ENCODE measurements around the gene REPS1. TPM values are rescaled to one million over a fixed set of nuclear protein-coding genes. Genes with fewer than 3 reads are reported as not detected.

REPS1 gene
- total and polyA plus RNA-seq, 2 of the 13 experiments (the other 11 are each of a cell fraction or from before 2014, with no cell fraction given), result 36.4 to 38.3 TPM

- TF ChIP-seq DZIP1 (CRISPR knock-in tag; IDR thresholded peaks at IDR 0.05) (peak; percentile 74; the same call in 1 of the 2 replicates), NFKBIZ (CRISPR knock-in tag; IDR thresholded peaks at IDR 0.05) (peak; percentile 55; the same call in 1 of the 2 replicates), CCDC6 (CRISPR knock-in tag; IDR thresholded peaks at IDR 0.05) (peak; percentile 86; the same call in 1 of the 2 replicates), ZFX (CRISPR knock-in tag; IDR thresholded peaks at IDR 0.05; ENCODE audit: low read depth) (peak; percentile 91), SRSF9 (IDR thresholded peaks at IDR 0.05; ENCODE audit: borderline replicate concordance, insufficient read depth, low read depth, low read length, poor library complexity, severe bottlenecking) (no peak), ZGPAT (CRISPR knock-in tag; IDR thresholded peaks at IDR 0.05) (peak; percentile 98), ZNF558 (CRISPR knock-in tag; IDR thresholded peaks at IDR 0.05; ENCODE audit: borderline replicate concordance) (peak; percentile 74; the same call in 1 of the 2 replicates), ZBTB33 (CRISPR knock-in tag; IDR thresholded peaks at IDR 0.05) (peak; percentile 71; the same call in 1 of the 2 replicates), ZNF274 (CRISPR knock-in tag; IDR thresholded peaks at IDR 0.05) (peak; percentile 72), PHF8 (CRISPR knock-in tag; IDR thresholded peaks at IDR 0.05) (peak; percentile 95), HDAC1 (CRISPR knock-in tag; IDR thresholded peaks at IDR 0.05) (peak; percentile 89), RCOR2 (CRISPR knock-in tag; IDR thresholded peaks at IDR 0.05) (peak; percentile 50; the same call in 1 of the 2 replicates), ARHGAP35 (CRISPR knock-in tag; IDR thresholded peaks at IDR 0.05; ENCODE audit: borderline replicate concordance) (peak; percentile 94; the same call in 1 of the 2 replicates), ZNF510 (CRISPR knock-in tag; IDR thresholded peaks at IDR 0.05; ENCODE audit: low read depth) (no peak; the same call in 1 of the 2 replicates), PHF5A (CRISPR knock-in tag; IDR thresholded peaks at IDR 0.05; ENCODE audit: low read depth, unreplicated experiment) (no peak)
- TF ChIP-seq, protein P1, sequence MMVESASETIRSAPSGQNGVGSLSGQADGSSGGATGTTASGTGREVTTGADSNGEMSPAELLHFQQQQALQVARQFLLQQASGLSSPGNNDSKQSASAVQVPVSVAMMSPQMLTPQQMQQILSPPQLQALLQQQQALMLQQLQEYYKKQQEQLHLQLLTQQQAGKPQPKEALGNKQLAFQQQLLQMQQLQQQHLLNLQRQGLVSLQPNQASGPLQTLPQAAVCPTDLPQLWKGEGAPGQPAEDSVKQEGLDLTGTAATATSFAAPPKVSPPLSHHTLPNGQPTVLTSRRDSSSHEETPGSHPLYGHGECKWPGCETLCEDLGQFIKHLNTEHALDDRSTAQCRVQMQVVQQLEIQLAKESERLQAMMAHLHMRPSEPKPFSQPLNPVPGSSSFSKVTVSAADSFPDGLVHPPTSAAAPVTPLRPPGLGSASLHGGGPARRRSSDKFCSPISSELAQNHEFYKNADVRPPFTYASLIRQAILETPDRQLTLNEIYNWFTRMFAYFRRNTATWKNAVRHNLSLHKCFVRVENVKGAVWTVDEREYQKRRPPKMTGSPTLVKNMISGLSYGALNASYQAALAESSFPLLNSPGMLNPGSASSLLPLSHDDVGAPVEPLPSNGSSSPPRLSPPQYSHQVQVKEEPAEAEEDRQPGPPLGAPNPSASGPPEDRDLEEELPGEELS (CRISPR knock-in tag; IDR thresholded peaks at IDR 0.05), result peak; percentile 52
- TF ChIP-seq, protein P2, sequence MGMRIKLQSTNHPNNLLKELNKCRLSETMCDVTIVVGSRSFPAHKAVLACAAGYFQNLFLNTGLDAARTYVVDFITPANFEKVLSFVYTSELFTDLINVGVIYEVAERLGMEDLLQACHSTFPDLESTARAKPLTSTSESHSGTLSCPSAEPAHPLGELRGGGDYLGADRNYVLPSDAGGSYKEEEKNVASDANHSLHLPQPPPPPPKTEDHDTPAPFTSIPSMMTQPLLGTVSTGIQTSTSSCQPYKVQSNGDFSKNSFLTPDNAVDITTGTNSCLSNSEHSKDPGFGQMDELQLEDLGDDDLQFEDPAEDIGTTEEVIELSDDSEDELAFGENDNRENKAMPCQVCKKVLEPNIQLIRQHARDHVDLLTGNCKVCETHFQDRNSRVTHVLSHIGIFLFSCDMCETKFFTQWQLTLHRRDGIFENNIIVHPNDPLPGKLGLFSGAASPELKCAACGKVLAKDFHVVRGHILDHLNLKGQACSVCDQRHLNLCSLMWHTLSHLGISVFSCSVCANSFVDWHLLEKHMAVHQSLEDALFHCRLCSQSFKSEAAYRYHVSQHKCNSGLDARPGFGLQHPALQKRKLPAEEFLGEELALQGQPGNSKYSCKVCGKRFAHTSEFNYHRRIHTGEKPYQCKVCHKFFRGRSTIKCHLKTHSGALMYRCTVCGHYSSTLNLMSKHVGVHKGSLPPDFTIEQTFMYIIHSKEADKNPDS (CRISPR knock-in tag; IDR thresholded peaks at IDR 0.05), result no peak; the same call in 1 of the 2 replicates
Observed at GRCh38 chr6:138987643-138988468, at the start of gene REPS1 (continued).
